Tibial nerve (tissue), 4 donors: ENCODE data around the gene OR2C3. TPM values are rescaled to one million over a fixed set of nuclear protein-coding genes. Genes with fewer than 3 reads are reported as not detected.
A peak's percentile ranks its signal among the peaks of the same experiment; 100 is the strongest.

ENCODE experiments used
- DNase-seq, 2 donors: peaks; one replicate each; pipeline ENCODE4 v3.0.0-alpha.2; 2019; ENCODE audit warnings: low spot score in 2 of 2
- H3K27ac ChIP-seq, 4 donors: fragments of 200-600 bp; sonication (generic) in 3 of 4; one replicate each; pipeline ENCODE4 v1.5.1; 2017 to 2019; ENCODE audit warnings: mild to moderate bottlenecking in 1 of 4
- H3K27me3 ChIP-seq, 2 donors: fragments of 200-600 bp; sonication (generic) in 1 of 2; one replicate each; pipeline versions ENCODE4 v1.5.1 to v1.6.0; 2017 to 2019
- H3K36me3 ChIP-seq, 3 donors: fragments of 200-600 bp; sonication (generic); one replicate each; pipeline ENCODE4 v1.5.1; 2018 to 2019
- H3K4me1 ChIP-seq, 4 donors: fragments of 200-600 bp; sonication (generic) in 3 of 4; one replicate each; pipeline ENCODE4 v1.5.1; 2017 to 2019
- H3K4me3 ChIP-seq, 4 donors: fragments of 200-600 bp; sonication (generic) in 3 of 4; one replicate each; pipeline ENCODE4 v1.5.1; 2017 to 2019; ENCODE audit warnings: mild to moderate bottlenecking in 1 of 4, moderate library complexity in 1 of 4
- H3K9me3 ChIP-seq, 4 donors: fragments of 200-600 bp; sonication (generic) in 3 of 4; one replicate each; pipeline ENCODE4 v1.5.1; 2017 to 2019
- CTCF ChIP-seq, 5 experiments: fragments of 200-600 bp in 3 of 5; fragments of 450-650 bp in 2 of 5; sonication (generic) in 3 of 5; IDR thresholded peaks; one replicate each; pipeline ENCODE4 v1.5.1; 2016 to 2019; ENCODE audit warnings: antibody characterized with exemption in 5 of 5, mild to moderate bottlenecking in 3 of 5, moderate library complexity in 2 of 5
- EP300 ChIP-seq, 2 donors: sonication (generic); formaldehyde crosslinking; IDR thresholded peaks; one replicate each; pipeline ENCODE4 v1.6.1; 2017; ENCODE audit warnings: antibody characterized with exemption in 2 of 2, mild to moderate bottlenecking in 1 of 2
- POLR2A ChIP-seq, 2 donors: fragments of 450-650 bp; IDR thresholded peaks; one replicate each; pipeline ENCODE4 v1.6.1; 2017; ENCODE audit warnings: antibody characterized with exemption in 2 of 2, mild to moderate bottlenecking in 2 of 2, moderate library complexity in 2 of 2
- WGBS, 2 donors: methylation state at CpG; one replicate each; pipeline ENCODE4 v1.1.5; 2018; 5-methylcytosine and 5-hydroxymethylcytosine counted together
- total RNA-seq, 4 donors: library from RNA; depleted of rRNA; stranded (reverse); fragments of >200 nt; gene quantifications; one replicate each; pipeline ENCODE4 v1.1.0, GENCODE V29; 2016

The OR2C3 gene
- total RNA-seq, 4 donors from 2014 or later = 0.21 TPM; not detected in 3

- Histone ChIP-seq H3K27me3 (no peaks in the 10 kb centered on the region), H3K27ac (no peak overlapping the region), H3K9me3 (no peaks in the 10 kb centered on the region), H3K4me1 (no peaks in the 10 kb centered on the region), H3K4me3 (no peak overlapping the region), H3K36me3 (no peaks in the 10 kb centered on the region)
- DNase-seq = no peak
- 69 to 84% methylated on average over 5 of the region's 5 CpGs for WGBS, 2 donors
- TF ChIP-seq EP300 (IDR thresholded peaks at IDR 0.05) (no peak), CTCF (IDR thresholded peaks at IDR 0.05) (no peak), POLR2A (IDR thresholded peaks at IDR 0.05) (no peak)
Observed at GRCh38 chr1:247538561-247538960, 2.3 kb upstream of the OR2C3 start.

GRCh38 chr1:247535402-247535801 lies 838 bp downstream of the OR2C3 start:
- TF ChIP-seq EP300 (IDR thresholded peaks at IDR 0.05) = no peak
- TF ChIP-seq CTCF (IDR thresholded peaks at IDR 0.05) = no peak
- no peak for TF ChIP-seq POLR2A (IDR thresholded peaks at IDR 0.05)
- H3K4me1 ChIP-seq = no peaks in the 10 kb centered on the region
- WGBS, 2 donors = 54 to 69% methylated on average over 3 of the region's 3 CpGs

DNA sequence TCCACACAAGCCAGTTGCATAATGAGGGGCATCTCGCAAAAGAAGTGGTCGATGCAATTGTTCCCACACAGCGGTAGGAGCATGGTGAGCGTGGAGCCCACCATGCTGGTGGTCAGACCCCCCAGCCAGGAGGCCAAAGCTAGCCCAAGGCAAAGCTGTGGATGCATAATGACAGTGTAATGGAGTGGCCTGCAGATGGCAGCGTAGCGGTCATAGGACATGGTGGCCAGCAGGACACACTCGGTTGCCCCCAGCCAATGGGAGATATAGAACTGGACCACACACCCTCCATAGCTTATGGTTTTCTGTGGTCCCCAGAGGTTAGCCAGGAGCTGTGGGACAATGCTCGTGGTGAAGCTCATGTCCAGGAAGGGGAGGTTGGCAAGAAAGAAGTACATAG lies 4.3 kb downstream of the OR2C3 start:
- no peak for DNase-seq
- Histone ChIP-seq H3K9me3 (peaks cover 0 to 6% (median 0%) of the 10 kb centered on the region in 4 donors), H3K4me1 (no peaks in the 10 kb centered on the region), H3K27ac (no peak overlapping the region), H3K4me3 (no peak overlapping the region), H3K27me3 (no peaks in the 10 kb centered on the region), H3K36me3 (no peaks in the 10 kb centered on the region)
- no peak for TF ChIP-seq POLR2A (IDR thresholded peaks at IDR 0.05)
- no peak for TF ChIP-seq EP300 (IDR thresholded peaks at IDR 0.05)
- TF ChIP-seq CTCF (IDR thresholded peaks at IDR 0.05) = no peak
- WGBS, 2 donors = 93 to 96% methylated on average over 8 of the region's 8 CpGs

More at GRCh38 chr1:247535402-247535801, 838 bp downstream of the OR2C3 start:
- Histone ChIP-seq H3K27me3 (no peaks in the 10 kb centered on the region), H3K9me3 (peaks cover 0 to 6% (median 0%) of the 10 kb centered on the region in 4 donors), H3K4me3 (no peak overlapping the region), H3K27ac (no peak overlapping the region), H3K36me3 (no peaks in the 10 kb centered on the region)
- DNase-seq = no peak

DNA sequence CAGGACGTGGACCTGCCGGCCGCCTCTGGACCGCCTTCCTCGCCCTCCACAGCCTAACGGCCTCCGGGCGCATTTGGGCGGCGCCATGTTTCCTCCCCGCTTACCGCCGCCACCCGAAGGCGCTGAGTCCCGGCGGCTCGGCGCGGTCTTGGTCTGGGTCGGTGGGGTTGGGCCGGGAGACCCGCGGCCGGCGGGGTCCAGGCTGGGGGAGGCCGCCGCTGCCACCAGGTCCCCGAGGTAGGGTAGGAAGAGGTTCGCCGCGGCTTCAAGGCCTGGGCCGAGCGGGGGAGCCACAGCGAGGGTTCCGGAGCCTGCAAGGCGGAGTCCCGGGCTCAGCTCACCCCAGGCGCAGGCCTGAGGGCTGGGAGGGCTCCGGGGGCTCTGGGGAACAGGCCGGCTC lies 5.5 kb downstream of the OR2C3 start:
- TF ChIP-seq POLR2A (IDR thresholded peaks at IDR 0.05) (no peak), CTCF (IDR thresholded peaks at IDR 0.05) (no peak), EP300 (IDR thresholded peaks at IDR 0.05) (no peak)
- H3K4me1 ChIP-seq = no peaks in the 10 kb centered on the region
- H3K36me3 ChIP-seq = no peaks in the 10 kb centered on the region
- H3K27me3 ChIP-seq = no peaks in the 10 kb centered on the region
- whole genome bisulfite sequencing, 2 donors = 51 to 59% methylated on average over 15 to 35 of the region's 41 CpGs
- H3K27ac ChIP-seq = no peak overlapping the region
- DNase-seq = no peak
- peaks cover 0 to 6% (median 0%) of the 10 kb centered on the region in 4 donors for H3K9me3 ChIP-seq
- peak overlapping the region in 1 of 4 donors; percentile 12 for H3K4me3 ChIP-seq

GRCh38 chr1:247529771-247530355 lies 6.4 kb downstream of the OR2C3 start:
- no peaks in the 10 kb centered on the region for H3K36me3 ChIP-seq
- TF ChIP-seq POLR2A (IDR thresholded peaks at IDR 0.05) = no peak
- no peak for TF ChIP-seq EP300 (IDR thresholded peaks at IDR 0.05)
- TF ChIP-seq CTCF (IDR thresholded peaks at IDR 0.05) = no peak
- H3K9me3 ChIP-seq = peaks cover 0 to 6% (median 0%) of the 10 kb centered on the region in 4 donors
- H3K4me3 ChIP-seq = no peak overlapping the region
- DNase-seq = no peak
- H3K4me1 ChIP-seq = no peaks in the 10 kb centered on the region
- 85 to 88% methylated on average over 1 of the region's 1 CpG for WGBS, 2 donors
- H3K27me3 ChIP-seq = no peaks in the 10 kb centered on the region
- no peak overlapping the region for H3K27ac ChIP-seq
